ENCODE measurements around the gene ZNF311. TPM values are rescaled to one million over a fixed set of nuclear protein-coding genes. Genes with fewer than 3 reads are reported as not detected.

Gene ZNF311
- total and polyA plus RNA-seq, 9 of the 15 experiments (the other 6 are each of a cell fraction or from before 2014, with no cell fraction given): 5.1 to 10.0 (median 7.5) TPM

GRCh38 chr6:29028821-29029220 is 23.7 kb upstream of the ZNF311 start:
- FAIRE-seq: no peak
- Histone ChIP-seq H3K9me3 (replicated peaks; ENCODE audit: control insufficient read depth, insufficient read depth, low read depth, low read length) (no peaks in the 10 kb centered on the region), H3K36me3 (ENCODE audit: control insufficient read depth, insufficient read depth, low read length) (no peaks in the 10 kb centered on the region), H3K9me1 (ENCODE audit: control insufficient read depth, insufficient read depth, low read length) (no peaks in the 10 kb centered on the region), H3K4me3 (no peak overlapping the region), H2AFZ (ENCODE audit: low read depth, low read length) (peak overlapping the region; percentile 57), H3K27ac (ENCODE audit: extremely low read depth, low read depth, low read length) (no peak overlapping the region), H3K27me3 (ENCODE audit: control insufficient read depth in 2 of 2, insufficient read depth in 2 of 2, low read length in 2 of 2) (no peaks in the 10 kb centered on the region), H3K4me2 (ENCODE audit: insufficient read depth, low read length) (no peak overlapping the region), H3K9ac (ENCODE audit: insufficient read depth in 1 of 2, low read depth in 2 of 2, low read length in 2 of 2) (0 out of 4 replicates have a peak overlapping the region, but pooled peaks of 1 of the 2 experiments have one; percentile 23), H3K79me2 (ENCODE audit: control insufficient read depth, insufficient read depth, low read length) (no peaks in the 10 kb centered on the region), H3K4me1 (replicated peaks in 1 of 2; ENCODE audit: control insufficient read depth in 2 of 2, insufficient read depth in 2 of 2, low read length in 2 of 2) (peaks cover 0 to 2% of the 10 kb centered on the region in 2 experiments; a peak in 2 of 5 replicates), H4K20me1 (replicated peaks; ENCODE audit: control insufficient read depth, insufficient read depth, low read length) (no peaks in the 10 kb centered on the region)
- in situ Hi-C loops (cut with MboI): no loop called here
- WGBS (ENCODE audit: insufficient coverage, low coverage, missing lambda C conversion rate): 35% methylated on average over 13 of the region's 13 CpGs
- CTCF ChIA-PET (ENCODE audit: low intra/inter-chr PET ratio): no interaction called here
- intact Hi-C loops (cut with micrococcal nuclease): no loop called here
- BruUV-seq (replicated peaks): no TSS peak
- ATAC-seq: peak; percentile 48
- POLR2A ChIA-PET: interaction anchor here (1.0 to 1.2 kb wide), 2 partner anchors 12 to 18 kb away, joined by 3 to 4 read pairs; no protein-coding TSS in a partner anchor
- DNase-seq (ENCODE audit: extremely low read depth in 1 of 4, low spot score in 3 of 4): no peak
- TF ChIP-seq ZNF518B (CRISPR knock-in tag; IDR thresholded peaks at IDR 0.05) (no peak), EGR1 (conservative IDR thresholded peaks at IDR 0.05) (0 out of 2 replicates have a peak, but pooled peaks have one; percentile 13)
